ENCODE results near the gene ZMIZ1.
"Not testable (repeated sequence)": the region's sequence is repeated elsewhere in the genome, so short reads cannot be mapped to it uniquely, and the experiment has no call there.

Gene ZMIZ1

GRCh38 chr10:79031723-79032122 is 37.0 kb upstream of the ZMIZ1 start:
- DNase-seq (ENCODE audit: low spot score) = no peak

- DNase-seq (ENCODE audit: low spot score) = no peak
Measured at GRCh38 chr10:79034271-79034876, 34.4 kb upstream of the ZMIZ1 start.

- DNase-seq (ENCODE audit: low spot score) = not testable (repeated sequence)
Measured at GRCh38 chr10:79036416-79036815, 32.4 kb upstream of the ZMIZ1 start.

- DNase-seq (ENCODE audit: low spot score) = no peak
Measured at GRCh38 chr10:79038104-79038840, 30.5 kb upstream of the ZMIZ1 start.

GRCh38 chr10:79038841-79039201 is 29.9 kb upstream of the ZMIZ1 start:
- DNase-seq (ENCODE audit: low spot score) = no peak

GRCh38 chr10:79042639-79043411 is 25.9 kb upstream of the ZMIZ1 start:
- no peak for DNase-seq (ENCODE audit: low spot score)

GRCh38 chr10:79044036-79044632 is 24.6 kb upstream of the ZMIZ1 start:
- no peak for DNase-seq (ENCODE audit: low spot score)

- no peak for DNase-seq (ENCODE audit: low spot score)
Measured at GRCh38 chr10:79044846-79045245, 23.9 kb upstream of the ZMIZ1 start.

- no peak for DNase-seq (ENCODE audit: low spot score)
Measured at GRCh38 chr10:79045566-79046175, 23.1 kb upstream of the ZMIZ1 start.

- DNase-seq (ENCODE audit: low spot score) = no peak
Measured at GRCh38 chr10:79046326-79046725, 22.4 kb upstream of the ZMIZ1 start.

- DNase-seq (ENCODE audit: low spot score) = no peak
Measured at GRCh38 chr10:79046741-79047583, 21.8 kb upstream of the ZMIZ1 start.

- DNase-seq (ENCODE audit: low spot score) = no peak
Measured at GRCh38 chr10:79047584-79047874, 21.2 kb upstream of the ZMIZ1 start.

GRCh38 chr10:79047875-79048638 is 20.7 kb upstream of the ZMIZ1 start:
- no peak for DNase-seq (ENCODE audit: low spot score)

GRCh38 chr10:79048639-79049550 is 19.9 kb upstream of the ZMIZ1 start:
- no peak for DNase-seq (ENCODE audit: low spot score)

GRCh38 chr10:79049931-79050895 is 18.6 kb upstream of the ZMIZ1 start:
- DNase-seq (ENCODE audit: low spot score) = no peak

- DNase-seq (ENCODE audit: low spot score) = no peak
Measured at GRCh38 chr10:79050896-79051555, 17.7 kb upstream of the ZMIZ1 start.

- no peak for DNase-seq (ENCODE audit: low spot score)
Measured at GRCh38 chr10:79051766-79052165, 17.0 kb upstream of the ZMIZ1 start.

All from D341Med (cell line).